Pons (tissue), 1 donor: ENCODE data around the gene AP2B1.
A peak's percentile ranks its signal among the peaks of the same experiment; 100 is the strongest.

Experiments
- DNase-seq: peaks from one replicate; pipeline ENCODE4 v3.0.0-alpha.2; 2016; ENCODE audit warnings: low spot score

AP2B1 gene

GRCh38 chr17:35773679-35774425, 186.7 kb downstream of the AP2B1 start:
- DNase-seq, result no peak

GRCh38 chr17:35774499-35774898, 187.4 kb downstream of the AP2B1 start:
- peak; percentile 42 for DNase-seq

- DNase-seq, result no peak
Measured at GRCh38 chr17:35775039-35775438, 187.9 kb downstream of the AP2B1 start.

GRCh38 chr17:35775583-35775982, 188.5 kb downstream of the AP2B1 start:
- no peak for DNase-seq
